ENCODE results near the gene ECHDC3.

- TF ChIP-seq FOXP2 (optimal IDR thresholded peaks at IDR 0.05; ENCODE audit: control extremely low read depth, extremely low read length, insufficient read depth) (no peak), POLR2AphosphoS5 (IDR thresholded peaks at IDR 0.05; ENCODE audit: borderline replicate concordance, low read depth, low read length) (no peak)
These were observed 43.3 kb upstream of the ECHDC3 start for GRCh38 chr10:11698691-11699549.
